Inflammatory macrophage treated with lipopolysaccharide for 4 hours (primary cell): ENCODE measurements around the gene SCG5.
A peak's percentile ranks its signal among the peaks of the same experiment; 100 is the strongest.
"Not testable (repeated sequence)": the region's sequence is repeated elsewhere in the genome, so short reads cannot be mapped to it uniquely, and the experiment has no call there.

Experiments
- DNase-seq: peaks from one replicate; pipeline ENCODE4 v3.0.0-alpha.2; 2020

SCG5 gene

GRCh38 chr15:32641517-32642059 is at the start of gene SCG5:
Gene SCG5 (plus strand): TSS chr15:32641710. CDS start chr15:32643593, 1,883 bp downstream.
- no peak for DNase-seq

- DNase-seq, result not testable (repeated sequence)
Observed at GRCh38 chr15:32593151-32593550, 48.4 kb upstream of the SCG5 start, which contains the start of gene GOLGA8N. Gene GOLGA8N (plus strand): TSS chr15:32593456.

- not testable (repeated sequence) for DNase-seq
Observed at GRCh38 chr15:32609518-32609917, 32.0 kb upstream of the SCG5 start.

- peak; percentile 23 for DNase-seq
Observed at GRCh38 chr15:32610719-32611118, 30.8 kb upstream of the SCG5 start.

- not testable (repeated sequence) for DNase-seq
Observed at GRCh38 chr15:32614712-32615050, 26.8 kb upstream of the SCG5 start.

- peak; percentile 93 for DNase-seq
Observed at GRCh38 chr15:32615051-32615870, 26.2 kb upstream of the SCG5 start, which contains the start of gene ARHGAP11A. Gene ARHGAP11A (plus strand): TSS chr15:32615504. CDS start chr15:32616212, 708 bp downstream.

GRCh38 chr15:32615871-32616426 is 25.6 kb upstream of the SCG5 start:
- DNase-seq, result peak; percentile 11

GRCh38 chr15:32636410-32636809 is 5.1 kb upstream of the SCG5 start:
- no peak for DNase-seq

- DNase-seq, result no peak
Observed at GRCh38 chr15:32636908-32637567, 4.5 kb upstream of the SCG5 start.

GRCh38 chr15:32637704-32638103 is 3.8 kb upstream of the SCG5 start:
- DNase-seq, result no peak

GRCh38 chr15:32642667-32643435 is 1.3 kb downstream of the SCG5 start:
- DNase-seq, result no peak

- no peak for DNase-seq
Observed at GRCh38 chr15:32643907-32644445, 2.5 kb downstream of the SCG5 start.

GRCh38 chr15:32646291-32646690 is 4.8 kb downstream of the SCG5 start:
- no peak for DNase-seq

GRCh38 chr15:32649342-32649741 is 7.8 kb downstream of the SCG5 start:
- no peak for DNase-seq

GRCh38 chr15:32651229-32651837 is 9.8 kb downstream of the SCG5 start:
- peak; percentile 52 for DNase-seq

- DNase-seq, result no peak
Observed at GRCh38 chr15:32652178-32652577, 10.7 kb downstream of the SCG5 start.

- no peak for DNase-seq
Observed at GRCh38 chr15:32656091-32656490, 14.6 kb downstream of the SCG5 start.

- no peak for DNase-seq
Observed at GRCh38 chr15:32656496-32656895, 15.0 kb downstream of the SCG5 start.

- DNase-seq, result no peak
Observed at GRCh38 chr15:32657198-32657883, 15.8 kb downstream of the SCG5 start.

- no peak for DNase-seq
Observed at GRCh38 chr15:32657941-32658340, 16.4 kb downstream of the SCG5 start.
